Choroid plexus epithelial cell (primary cell): ENCODE measurements around the gene GOLGA8J.
"Not testable (repeated sequence)": the region's sequence is repeated elsewhere in the genome, so short reads cannot be mapped to it uniquely, and the experiment has no call there.

Experiments
- DNase-seq: peaks from one replicate; pipeline ENCODE4 v3.0.0-alpha.2; 2010; ENCODE audit warnings: low read depth
- H3K4me3 ChIP-seq: 2 replicates; pipeline ENCODE4 v1.5.1; 2011; ENCODE audit warnings: low read depth, mild to moderate bottlenecking, control low read depth, low read length, moderate library complexity
- CTCF ChIP-seq: conservative IDR thresholded peaks from 2 replicates; pipeline ENCODE4 v1.5.1; 2011; ENCODE audit warnings: low read depth, mild to moderate bottlenecking, control low read depth, inconsistent platforms, low read length, moderate library complexity

GOLGA8J gene

GRCh38 chr15:30062881-30063280 is 19.9 kb upstream of the GOLGA8J start:
- TF ChIP-seq CTCF: no peak
- no peak for DNase-seq

GRCh38 chr15:30063835-30064546 is 18.8 kb upstream of the GOLGA8J start:
- TF ChIP-seq CTCF: no peak

More at GRCh38 chr15:30062881-30063280, 19.9 kb upstream of the GOLGA8J start:
- H3K4me3 ChIP-seq: no peak overlapping the region

GRCh38 chr15:30065025-30065801 is 17.5 kb upstream of the GOLGA8J start:
- no peak for TF ChIP-seq CTCF
- H3K4me3 ChIP-seq: no peak overlapping the region
- DNase-seq: peak; percentile 82

More at GRCh38 chr15:30063835-30064546, 18.8 kb upstream of the GOLGA8J start:
- peak; percentile 42 for DNase-seq
- no peak overlapping the region for H3K4me3 ChIP-seq

- no peak overlapping the region for H3K4me3 ChIP-seq
- no peak for TF ChIP-seq CTCF
- DNase-seq: no peak
These were observed 14.4 kb upstream of the GOLGA8J start for GRCh38 chr15:30068326-30068725.

- TF ChIP-seq CTCF: no peak
- no peak for DNase-seq
- no peak overlapping the region for H3K4me3 ChIP-seq
These were observed 10.1 kb upstream of the GOLGA8J start for GRCh38 chr15:30072630-30073029.

- DNase-seq: no peak
- H3K4me3 ChIP-seq: no peak overlapping the region
- TF ChIP-seq CTCF: no peak
These were observed 8.8 kb upstream of the GOLGA8J start for GRCh38 chr15:30073915-30074314.

- not testable (repeated sequence) for H3K4me3 ChIP-seq
- DNase-seq: peak; percentile 84
These were observed 1.9 kb upstream of the GOLGA8J start for GRCh38 chr15:30080816-30081215.

GRCh38 chr15:30097827-30098226 is 15.1 kb downstream of the GOLGA8J start:
- H3K4me3 ChIP-seq, DNase-seq: not testable (repeated sequence)

GRCh38 chr15:30102890-30103289 is 20.1 kb downstream of the GOLGA8J start:
- not testable (repeated sequence) for H3K4me3 ChIP-seq, DNase-seq

- peak overlapping the region; percentile 50 for H3K4me3 ChIP-seq
- not testable (repeated sequence) for DNase-seq
These were observed 21.3 kb downstream of the GOLGA8J start for GRCh38 chr15:30103941-30104507.

GRCh38 chr15:30110591-30110990 is 27.8 kb downstream of the GOLGA8J start:
- not testable (repeated sequence) for H3K4me3 ChIP-seq, DNase-seq
